GM21717 (cell line): ENCODE data around the gene HOXA3.

Source experiments
- ATAC-seq: cut with Tn5 transposase; IDR thresholded peaks from one replicate; pipeline ENCODE4 v1.9.1; 2021; ENCODE audit warnings: mild to moderate bottlenecking, moderate library complexity; ENCODE audit not compliant: unreplicated experiment

The HOXA3 gene

DNA sequence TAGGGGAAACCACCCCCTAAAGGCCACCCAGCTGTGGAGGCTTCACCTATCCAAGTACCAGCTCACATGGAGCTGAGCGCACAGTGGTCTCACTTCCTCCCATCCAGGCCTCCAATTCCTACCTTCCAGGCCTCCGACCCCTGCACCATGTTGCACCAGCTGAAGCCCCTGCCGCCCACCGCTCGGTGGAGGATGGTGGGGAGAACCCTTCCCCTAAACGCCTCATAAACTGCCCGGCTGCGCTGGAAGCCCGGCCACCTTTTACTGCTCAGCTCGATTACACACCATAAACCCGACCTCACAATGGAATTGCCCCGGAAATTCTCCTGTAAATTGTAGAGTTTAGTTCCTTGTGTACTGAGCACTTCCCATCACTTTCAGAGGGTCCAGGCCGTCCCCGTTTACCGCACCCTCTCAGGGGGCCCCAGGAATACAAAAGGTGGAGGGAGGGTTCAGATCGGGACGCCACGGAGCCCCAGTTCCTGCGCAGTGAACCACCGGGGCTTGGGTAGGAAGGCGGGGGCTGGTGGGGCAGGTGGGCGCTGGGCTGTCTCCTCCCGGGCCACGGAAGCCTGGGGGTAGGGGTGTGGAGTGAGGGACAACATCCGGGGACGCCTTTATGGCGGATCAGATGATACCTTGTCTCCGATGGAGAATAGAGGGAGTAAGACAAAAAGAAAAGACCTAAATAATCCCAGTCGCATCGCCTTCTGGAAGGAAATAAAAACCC, 5.5 kb upstream of the HOXA3 start:
- ATAC-seq: no peak

DNA sequence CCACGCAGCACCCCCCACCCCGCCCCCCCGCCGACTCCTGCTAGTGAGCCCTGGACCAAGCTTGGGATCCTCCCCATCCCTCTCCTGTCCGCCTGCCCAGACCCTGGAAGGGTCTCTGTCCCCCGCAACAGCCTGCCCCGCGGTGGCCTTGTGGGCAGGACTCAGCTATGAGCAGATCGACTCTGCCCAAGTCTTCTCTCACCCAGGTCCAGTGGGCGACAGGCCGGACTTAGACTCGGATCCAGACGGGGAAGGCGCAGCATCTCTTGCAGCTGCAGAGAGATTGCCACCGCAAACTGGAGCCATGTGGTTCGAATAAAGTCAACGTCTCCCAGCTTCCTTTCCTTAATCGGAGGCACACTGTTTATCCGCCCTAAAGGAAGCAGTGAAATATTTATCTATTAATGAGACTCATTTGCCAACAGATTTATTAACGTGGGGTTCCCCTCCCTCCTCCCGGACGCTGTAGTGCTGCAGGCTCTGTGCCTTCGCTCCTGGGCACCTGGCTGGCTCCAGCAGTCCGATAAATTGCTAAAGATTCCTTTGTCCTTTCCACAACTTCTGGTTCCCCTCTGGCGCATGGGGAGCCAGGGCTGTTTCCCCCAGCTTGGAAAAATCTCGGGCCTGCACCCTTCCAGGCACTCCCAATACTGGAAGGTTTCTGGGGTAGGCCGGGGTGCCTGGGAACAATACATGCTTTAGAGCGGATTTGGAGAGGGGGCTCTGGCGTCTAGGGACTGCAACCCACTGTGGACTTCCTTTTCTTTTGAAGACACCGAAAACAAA, 4.7 kb upstream of the HOXA3 start:
- ATAC-seq: no peak

DNA sequence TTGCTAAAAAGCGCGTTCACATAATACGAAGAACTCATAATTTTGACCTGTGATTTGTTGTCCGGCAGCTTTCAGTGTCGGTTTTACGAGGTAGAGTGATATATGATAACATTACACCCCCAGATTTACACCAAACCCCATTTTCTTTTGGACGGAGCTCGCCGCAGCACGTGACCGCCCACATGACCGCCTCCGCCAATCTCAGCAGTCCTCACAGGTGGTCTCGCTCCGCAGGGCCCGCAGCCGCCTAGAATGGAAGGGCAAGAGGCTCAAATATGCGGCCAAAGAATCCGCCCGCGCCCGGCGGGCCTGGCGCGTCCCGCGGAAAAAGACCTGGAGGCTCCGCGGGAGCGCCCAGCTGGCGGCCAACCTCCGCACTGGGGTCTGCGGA, 4.1 kb upstream of the HOXA3 start, which contains the start of gene HOXA7:
Gene HOXA7 (minus strand): TSS at position 168 of the 391 bp plus-strand sequence. CDS start 130 bp downstream, at position 38.
- ATAC-seq: no peak

DNA sequence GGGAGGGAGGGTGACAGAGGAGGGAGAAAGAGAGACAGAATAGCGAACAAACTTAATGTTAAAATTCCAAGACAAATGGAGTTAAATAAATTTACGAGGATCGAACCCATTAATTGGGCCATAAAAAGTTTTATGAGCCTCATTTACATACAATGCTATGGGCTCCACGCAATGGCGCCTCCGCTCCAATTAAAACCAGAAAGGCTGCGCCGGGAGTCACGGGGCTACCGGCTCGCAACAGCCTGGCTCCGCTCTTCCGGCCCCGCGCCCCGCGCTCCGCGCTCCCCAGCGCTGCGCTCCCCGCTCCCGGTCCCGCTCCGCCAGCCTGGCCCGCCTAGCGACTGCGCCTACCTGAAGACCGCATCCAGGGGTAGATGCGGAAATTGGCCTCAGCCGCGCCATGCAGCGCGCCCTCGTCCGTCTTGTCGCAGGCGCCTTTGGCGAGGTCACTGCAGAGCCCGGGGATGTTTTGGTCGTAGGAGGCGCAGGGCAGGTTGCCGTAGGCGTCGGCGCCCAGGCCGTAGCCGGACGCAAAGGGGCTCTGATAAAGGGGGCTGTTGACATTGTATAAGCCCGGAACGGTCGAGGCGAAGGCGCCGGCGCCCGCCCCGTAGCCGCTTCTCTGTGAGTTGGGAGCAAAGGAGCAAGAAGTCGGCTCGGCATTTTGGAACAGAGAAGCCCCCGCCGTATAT, 3.6 kb upstream of the HOXA3 start:
- no peak for ATAC-seq

DNA sequence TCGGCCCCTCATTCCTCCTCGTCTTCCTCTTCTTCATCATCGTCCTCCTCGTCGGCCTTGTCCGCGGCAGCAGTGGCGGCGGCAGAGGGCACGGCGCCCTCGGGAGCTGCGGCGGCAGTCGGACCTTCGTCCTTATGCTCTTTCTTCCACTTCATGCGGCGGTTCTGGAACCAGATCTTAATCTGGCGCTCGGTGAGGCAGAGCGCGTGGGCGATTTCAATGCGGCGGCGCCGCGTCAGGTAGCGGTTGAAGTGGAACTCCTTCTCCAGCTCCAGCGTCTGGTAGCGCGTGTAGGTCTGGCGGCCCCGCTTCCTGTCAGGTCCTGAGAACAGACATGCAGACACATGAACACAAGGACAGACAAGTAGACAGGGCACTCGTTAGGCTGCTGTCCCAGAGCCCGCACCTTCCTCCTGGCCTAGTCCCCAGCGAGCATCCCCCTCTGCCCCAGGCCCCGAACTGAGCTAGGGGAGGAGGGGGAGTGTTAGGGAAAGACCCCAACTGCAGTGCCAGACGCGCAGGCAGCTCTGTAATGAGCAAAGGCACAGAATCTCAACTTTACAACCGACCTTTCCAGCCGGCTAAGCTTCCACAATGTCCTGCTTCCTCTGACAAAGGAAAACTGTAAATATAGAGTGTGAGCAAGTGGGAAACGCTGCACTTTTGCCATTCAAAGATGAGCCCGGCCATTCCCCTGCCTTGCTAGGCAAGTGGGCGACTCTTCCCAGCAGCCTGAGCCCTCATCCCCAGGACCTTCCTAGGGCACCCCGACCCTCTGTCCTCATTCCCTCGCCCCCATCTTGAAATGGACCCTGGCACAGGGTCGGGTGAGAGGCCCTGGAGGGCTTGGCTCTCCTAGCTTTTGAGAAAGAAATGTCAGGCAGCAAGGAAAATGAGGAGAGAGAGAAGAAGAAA, 2.8 kb upstream of the HOXA3 start:
- no peak for ATAC-seq

DNA sequence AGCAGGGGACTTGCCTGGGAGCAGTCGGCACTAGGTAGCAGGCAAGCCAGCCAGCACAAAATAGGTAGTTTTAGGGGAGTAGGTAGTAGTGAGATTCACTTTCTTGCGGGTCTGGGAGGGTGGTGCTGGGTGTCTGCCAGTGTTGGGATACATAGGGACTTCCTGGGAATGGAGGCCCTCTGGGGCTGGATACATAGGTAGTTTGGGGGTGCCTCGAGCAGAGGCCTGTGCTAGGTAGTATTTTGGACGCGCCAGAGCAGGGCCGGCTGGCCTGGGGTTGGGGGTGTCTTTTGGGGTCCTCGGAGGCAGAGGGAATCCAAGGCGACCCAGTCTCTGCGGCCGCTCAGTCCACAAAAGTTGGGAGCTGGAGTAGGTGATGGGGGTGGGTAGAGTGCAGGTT, 2.0 kb upstream of the HOXA3 start:
- ATAC-seq: no peak

DNA sequence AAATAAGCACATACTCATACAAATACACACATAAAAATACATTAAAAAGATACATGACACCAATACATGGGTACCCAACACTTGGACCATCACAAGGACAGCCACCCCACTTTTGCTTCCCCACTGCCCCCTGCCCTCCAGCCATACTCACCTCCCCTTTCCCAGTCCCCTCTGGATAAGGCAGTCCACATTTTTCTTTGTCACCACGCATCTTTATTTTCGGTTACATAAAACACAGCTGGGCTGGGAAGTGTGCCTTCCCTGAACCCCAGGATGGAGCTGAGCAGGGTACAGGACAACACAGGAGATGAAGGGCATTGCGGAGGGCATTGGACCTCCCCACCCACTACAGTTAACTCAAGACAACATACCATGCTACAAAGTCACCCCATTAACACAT, 1.1 kb upstream of the HOXA3 start:
- no peak for ATAC-seq

DNA sequence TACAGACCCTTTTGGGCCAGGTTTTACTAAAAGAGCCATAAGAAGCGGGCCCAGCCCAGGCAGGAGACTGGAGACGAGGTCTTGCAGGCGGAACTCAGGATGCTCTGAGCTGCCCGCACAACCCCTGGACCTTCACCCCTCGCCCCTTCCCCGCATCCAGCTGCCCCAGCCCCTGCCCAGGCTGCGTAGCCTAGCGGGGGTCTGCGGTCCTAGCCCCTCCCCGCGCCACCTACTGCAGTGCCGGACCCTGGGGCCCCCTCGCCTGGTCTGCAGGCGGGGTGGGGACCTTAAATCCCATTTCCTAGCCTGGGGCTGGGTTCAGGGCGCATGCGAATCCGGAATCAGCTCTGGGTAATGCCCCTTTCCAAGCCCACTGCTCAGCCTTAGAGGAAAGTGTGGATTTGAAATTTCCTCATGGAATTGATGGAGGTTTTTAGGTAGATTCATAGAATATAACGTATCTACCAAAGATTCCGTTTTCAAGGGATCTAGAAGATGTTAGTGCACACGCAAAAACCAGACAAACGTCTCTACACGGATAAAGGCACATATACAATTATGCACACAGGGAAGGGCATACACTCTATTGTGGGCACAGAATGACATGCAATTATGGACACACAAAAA, 546 bp upstream of the HOXA3 start:
- no peak for ATAC-seq

DNA sequence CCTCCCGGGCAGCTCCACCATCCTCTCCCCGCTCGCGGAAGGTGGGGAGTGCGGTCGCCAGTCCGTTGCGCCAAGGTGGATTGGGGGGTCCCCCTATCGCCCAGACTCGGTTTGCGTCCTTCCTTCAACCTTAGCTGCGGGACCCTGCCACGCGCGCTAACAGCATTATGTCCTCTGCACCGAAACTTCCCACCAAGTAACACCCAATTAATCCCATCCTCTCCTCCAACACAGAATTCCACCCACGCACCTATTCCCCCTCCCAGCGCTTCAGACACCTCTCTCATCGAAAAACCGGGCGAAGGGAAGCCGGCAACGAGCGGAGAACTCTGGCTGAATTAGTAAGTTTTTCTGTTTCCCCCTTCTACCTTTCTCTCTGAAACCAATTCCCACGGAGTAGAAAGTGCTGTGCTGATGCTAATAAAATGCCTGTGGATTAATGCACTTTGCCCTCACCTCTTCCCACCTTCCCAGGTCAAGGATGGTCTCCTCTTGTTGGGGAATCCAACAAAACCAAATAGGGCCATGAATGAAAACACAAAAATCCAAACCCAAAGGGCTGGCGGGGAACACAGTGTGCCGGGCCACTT, 947 bp downstream of the HOXA3 start:
- ATAC-seq: no peak

DNA sequence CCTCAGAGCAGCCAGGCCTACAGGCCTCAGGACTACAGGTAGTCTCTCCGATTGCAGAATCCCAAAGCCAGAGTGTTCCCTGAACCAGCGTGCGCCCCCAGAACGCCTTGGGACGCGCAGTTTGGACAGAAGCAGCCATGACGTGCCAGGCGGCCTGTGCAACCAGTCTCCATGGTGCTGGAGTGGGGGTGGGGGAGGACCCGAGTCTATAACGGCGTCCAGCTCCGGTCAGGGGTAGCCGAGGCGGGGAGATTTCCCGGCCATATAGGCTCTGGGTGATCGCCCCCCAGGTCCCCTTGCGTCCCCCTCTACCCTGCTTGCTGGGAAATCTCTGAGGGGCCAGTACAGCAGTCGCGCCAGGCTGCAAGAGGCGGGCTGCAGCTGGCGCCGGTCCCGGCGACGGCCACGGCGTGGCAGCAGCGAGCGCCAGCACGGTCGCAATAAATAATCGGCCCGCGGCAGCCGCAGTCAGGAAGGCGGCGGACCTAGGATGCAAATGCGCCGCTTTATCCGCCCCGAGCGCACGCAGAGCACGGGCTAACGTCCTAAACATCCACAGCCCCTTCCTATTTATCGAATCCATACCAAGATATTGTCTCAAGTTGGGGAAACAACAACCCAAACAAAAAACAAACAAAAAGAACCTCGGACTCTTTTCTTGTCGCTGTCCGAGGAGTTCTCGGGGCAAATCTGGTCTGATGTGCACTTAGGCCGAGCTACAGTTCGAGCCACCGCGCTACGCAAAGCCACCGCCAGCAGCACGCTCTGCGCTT, 1.6 kb downstream of the HOXA3 start:
- peak; percentile 70 for ATAC-seq

DNA sequence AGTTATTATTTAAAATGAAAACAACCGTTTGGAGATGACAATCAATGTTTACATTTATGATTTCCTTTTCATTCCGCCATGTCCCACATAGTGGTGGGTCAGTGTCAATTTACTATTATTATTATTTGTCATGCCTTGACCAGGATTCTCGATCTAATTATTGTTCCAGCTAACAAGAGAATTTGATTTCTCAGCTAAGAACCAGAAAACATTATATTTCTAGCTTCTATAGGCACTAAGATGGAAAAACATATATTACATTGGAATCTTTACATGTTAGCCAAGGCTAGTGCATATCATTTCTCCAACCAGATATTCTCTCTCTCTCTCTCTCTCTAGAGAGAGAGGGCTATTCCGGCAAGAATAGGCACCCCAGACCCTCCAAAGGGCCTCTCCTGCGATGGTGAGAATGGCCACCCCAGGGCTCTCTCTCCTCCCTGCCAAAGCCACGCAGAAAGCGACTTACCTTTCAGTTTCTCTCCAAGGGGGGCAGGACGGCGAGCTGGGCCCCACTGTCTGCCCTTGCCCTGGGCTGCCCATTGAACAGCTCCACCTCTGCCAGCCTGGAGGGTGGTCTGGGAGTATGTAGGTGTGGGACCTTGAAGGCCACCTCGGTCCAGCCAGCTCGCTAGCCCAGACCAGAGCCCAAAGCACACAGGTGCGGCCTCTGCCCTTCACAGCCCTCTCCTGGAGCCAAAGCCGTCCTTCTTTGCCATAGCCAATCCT, 2.4 kb downstream of the HOXA3 start:
- ATAC-seq: peak; percentile 9

DNA sequence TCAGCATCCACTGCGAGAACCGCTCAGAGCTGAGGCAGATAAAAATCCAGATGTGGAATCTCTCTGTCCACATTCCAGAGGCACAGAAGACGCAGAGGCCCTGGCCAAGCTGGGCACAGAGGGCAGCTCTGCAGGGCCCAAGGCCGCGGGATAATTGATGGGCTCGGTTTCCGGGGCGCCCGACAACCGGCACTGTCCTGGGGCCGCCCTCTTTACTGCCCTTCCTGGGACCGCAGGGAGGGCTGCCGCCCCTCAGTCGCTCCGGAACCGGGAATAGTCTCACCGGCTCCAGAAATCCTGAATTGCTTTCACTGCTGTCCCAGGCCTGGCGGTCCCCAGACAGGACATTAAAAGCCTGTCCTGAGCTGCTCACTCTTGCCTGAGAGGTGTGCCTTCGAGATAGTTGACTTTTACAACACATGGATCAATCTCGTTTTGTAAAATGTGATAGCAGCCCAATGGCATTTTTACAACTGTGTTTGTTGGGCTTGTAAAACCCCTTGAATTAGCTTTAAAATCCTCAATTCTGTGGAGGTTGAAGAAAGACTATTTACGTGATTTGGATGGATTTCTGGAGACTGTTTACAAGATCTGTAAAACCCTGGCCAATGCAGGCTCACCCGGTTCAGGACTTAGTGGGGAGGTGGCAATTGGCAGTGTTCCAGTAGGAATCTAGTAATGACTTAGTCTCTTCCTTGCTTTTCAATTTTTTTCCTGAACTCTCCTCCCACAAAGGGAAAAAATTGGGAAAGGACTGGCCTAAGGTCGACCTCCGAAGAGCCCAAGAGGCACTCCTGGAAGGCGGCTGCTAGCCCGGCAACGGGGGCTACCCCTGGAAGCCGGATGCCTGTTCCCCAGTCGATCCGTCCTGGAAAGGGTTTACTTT, 3.4 kb downstream of the HOXA3 start:
- no peak for ATAC-seq

DNA sequence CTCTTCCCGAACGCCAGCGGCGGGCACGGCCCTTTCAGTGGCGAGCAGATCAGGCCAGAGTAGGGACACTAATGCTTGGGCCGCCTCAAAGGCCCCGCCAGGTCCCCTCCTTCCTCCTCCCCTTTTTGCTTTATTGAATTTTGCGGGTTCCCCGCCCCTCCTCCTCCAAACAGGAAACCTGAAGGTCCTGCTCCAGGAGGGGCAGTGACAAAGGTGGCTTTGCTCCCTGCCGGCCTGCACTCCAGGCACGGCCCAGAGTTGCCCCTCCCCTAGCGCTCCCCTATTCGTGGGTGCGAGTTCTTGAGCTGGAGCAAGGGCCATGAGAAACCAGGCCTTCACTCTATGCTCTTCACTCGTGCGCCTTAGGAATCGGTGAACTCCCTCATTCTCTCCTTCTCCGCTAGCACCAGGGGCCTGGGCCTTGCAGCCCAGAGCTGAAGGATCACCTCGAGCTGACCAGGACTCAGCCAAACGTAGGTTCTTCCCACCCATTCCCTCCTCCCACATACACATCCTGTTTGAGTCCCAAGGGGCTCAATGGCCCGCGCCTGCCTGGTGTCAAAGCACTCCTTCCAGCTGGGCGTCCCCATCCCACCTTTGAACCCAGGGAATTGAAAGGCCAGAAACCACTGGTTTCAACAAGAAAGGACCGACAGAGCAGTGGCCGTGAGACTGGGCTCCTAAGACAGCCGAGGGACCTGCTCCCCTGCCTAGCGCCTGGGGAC, 4.2 kb downstream of the HOXA3 start:
- ATAC-seq: no peak

DNA sequence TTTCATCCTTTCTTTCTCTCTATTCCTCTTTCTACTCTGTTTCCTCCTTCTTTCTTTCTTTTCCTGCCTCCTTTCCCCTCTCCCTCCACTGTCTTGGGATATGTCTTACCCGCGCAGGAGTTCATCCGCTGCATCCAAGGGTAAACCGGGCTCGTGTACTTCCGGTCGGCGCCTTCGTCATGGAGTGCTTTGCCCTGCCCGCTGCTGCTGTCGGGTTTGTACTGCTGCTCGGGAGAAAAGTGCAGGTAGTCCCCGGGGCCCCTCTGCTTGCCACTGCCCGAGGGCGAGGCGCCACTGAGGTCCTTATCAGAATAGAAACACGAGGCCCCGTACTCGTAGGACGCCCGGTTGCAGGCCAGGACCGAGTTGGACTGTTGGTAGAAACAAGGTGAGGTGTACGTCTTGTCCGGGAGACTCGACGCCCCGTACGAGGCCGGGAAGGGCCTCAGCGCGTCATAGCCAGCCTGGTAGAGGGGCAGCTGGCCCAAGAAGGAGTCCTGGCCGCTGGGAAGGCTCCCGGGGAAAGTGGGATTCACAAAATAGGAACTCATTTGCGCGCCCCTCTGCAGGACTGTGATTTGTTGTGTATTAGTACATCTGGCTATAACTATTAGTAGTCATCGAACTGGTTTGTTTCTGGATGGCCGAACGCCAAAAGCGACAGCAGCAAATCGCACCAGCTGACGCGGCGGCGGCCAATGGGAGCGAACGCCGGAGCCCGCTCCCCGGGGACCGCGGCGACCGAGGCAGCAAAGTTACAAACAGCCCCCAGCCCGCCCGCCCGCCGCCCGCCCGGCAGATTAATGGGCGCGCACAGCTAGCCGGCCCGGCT, 5.0 kb downstream of the HOXA3 start, which contains the start of gene HOXA6:
Gene HOXA6 (minus strand): TSS at position 576 of the 832 bp plus-strand sequence. CDS start 25 bp downstream, at position 551.
- ATAC-seq: no peak

DNA sequence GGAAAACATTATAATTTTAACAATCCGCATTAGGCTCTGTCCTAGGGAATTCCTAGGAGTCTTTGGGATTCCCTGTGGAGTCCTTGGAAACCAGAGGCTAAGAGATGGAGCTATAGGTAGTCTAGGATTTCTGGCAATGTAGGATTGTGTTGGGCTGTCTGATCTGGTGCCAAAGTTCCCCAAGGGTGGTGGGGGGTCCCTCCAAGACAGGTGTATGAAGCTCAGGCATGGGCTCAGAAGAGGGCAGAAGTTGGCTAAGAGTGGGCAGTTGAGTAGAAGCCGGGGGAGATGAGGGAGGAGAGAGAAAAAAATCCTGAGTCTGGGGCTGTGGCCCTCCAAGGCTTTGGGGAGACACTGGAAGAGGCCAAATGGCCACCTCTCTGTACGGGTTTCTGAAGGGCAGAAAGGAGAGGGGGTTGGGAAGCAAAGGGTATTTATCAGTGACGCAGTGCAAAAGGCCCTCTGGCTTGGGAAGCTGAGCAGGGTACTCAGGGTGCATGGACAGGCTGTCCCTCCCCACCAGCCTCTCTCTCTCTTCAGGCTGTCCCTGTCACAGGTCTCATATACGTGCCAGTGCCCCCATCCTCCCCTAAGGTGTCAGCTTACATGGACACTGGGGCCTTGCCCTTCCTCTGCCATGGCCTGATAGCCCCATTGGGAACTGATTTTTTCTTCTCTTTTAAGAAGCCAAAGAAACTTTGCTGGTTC, 5.7 kb downstream of the HOXA3 start:
- ATAC-seq: no peak
